ENCODE results near the gene TAC3.

Gene TAC3

DNA sequence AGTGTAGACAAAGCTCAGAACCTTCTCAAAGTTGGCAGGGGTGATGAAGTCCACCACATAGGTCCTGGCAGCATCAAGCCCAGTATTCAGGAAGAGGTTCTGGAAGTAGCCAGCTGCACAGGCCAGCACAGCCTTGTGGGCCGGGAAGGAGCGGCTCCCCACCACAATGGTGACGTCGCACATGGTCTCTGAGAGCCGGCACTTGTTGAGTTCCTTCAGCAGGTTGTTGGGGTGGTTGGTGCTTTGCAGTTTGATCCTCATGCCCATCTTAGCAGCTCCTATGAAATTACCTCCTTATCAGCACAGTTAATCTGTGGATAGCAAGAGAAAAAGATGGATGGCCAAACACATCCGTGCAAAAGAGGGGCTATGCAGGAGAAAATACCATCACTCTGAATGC, 11.7 kb downstream of the TAC3 start:
- no peak for DNase-seq
- H3K9me3 ChIP-seq (ENCODE audit: severe bottlenecking) = no peaks in the 10 kb centered on the region
- H3K27ac ChIP-seq = no peak overlapping the region
- TF ChIP-seq CTCF (IDR thresholded peaks at IDR 0.05; ENCODE audit: low read depth, low read length) = no peak
- no peak overlapping the region for H3K4me3 ChIP-seq (ENCODE audit: low read depth, low read length)
- H3K36me3 ChIP-seq = peaks cover 52% of the 10 kb centered on the region
- H3K27me3 ChIP-seq (ENCODE audit: insufficient read depth, low read depth, severe bottlenecking) = no peaks in the 10 kb centered on the region

DNA sequence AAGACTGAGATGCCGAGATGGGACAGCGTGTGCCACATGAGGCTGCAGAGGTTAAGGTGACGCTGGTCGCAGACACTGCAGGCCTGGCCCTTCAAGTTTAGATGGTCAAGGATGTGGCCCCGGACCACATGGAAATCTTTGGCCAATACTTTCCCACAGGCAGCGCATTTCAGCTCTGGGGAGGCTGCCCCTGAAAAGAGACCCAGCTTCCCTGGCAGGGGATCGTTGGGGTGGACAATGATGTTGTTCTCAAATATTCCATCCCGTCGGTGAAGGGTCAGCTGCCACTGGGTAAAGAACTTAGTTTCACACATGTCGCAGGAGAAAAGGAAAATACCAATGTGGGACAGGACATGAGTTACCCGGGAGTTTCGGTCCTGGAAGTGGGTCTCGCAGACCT, 12.9 kb downstream of the TAC3 start:
- Histone ChIP-seq H3K27ac (no peak overlapping the region), H3K36me3 (peaks cover 58% of the 10 kb centered on the region), H3K27me3 (ENCODE audit: insufficient read depth, low read depth, severe bottlenecking) (no peaks in the 10 kb centered on the region), H3K4me3 (ENCODE audit: low read depth, low read length) (no peak overlapping the region), H3K9me3 (ENCODE audit: severe bottlenecking) (no peaks in the 10 kb centered on the region)
- no peak for DNase-seq
- TF ChIP-seq CTCF (IDR thresholded peaks at IDR 0.05; ENCODE audit: low read depth, low read length) = no peak

DNA sequence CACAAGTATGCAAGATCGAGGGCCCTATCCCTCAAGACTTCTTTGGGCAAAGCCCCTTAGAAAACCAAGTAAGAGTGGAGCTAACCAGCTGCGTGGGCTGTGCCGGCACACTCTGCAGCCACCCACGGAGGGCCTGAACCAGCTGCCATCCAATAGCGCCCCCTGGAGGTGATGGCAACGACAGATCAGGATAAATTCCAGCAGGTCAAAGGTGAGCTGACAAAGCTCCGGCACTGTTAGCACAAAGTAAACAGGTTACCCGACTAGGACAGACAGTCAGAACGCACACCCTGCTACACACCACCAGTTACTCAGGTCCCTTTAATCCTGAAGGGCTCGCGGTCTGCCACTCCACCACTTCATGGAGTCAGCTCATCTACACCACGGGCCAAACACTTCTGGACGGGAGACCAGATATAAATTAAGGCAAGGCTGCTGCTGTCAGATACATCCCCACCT, 14.9 kb downstream of the TAC3 start:
- no peak overlapping the region for H3K27ac ChIP-seq
- H3K9me3 ChIP-seq (ENCODE audit: severe bottlenecking) = no peaks in the 10 kb centered on the region
- peak; percentile 82 for TF ChIP-seq CTCF (IDR thresholded peaks at IDR 0.05; ENCODE audit: low read depth, low read length)
- peak; percentile 74 for DNase-seq
- H3K27me3 ChIP-seq (ENCODE audit: insufficient read depth, low read depth, severe bottlenecking) = no peaks in the 10 kb centered on the region
- no peak overlapping the region for H3K4me3 ChIP-seq (ENCODE audit: low read depth, low read length)
- peaks cover 58% of the 10 kb centered on the region for H3K36me3 ChIP-seq

- DNase-seq = no peak
- no peak for TF ChIP-seq CTCF (IDR thresholded peaks at IDR 0.05; ENCODE audit: low read depth, low read length)
- Histone ChIP-seq H3K9me3 (ENCODE audit: severe bottlenecking) (no peaks in the 10 kb centered on the region), H3K36me3 (peaks cover 58% of the 10 kb centered on the region), H3K4me3 (ENCODE audit: low read depth, low read length) (no peak overlapping the region), H3K27me3 (ENCODE audit: insufficient read depth, low read depth, severe bottlenecking) (no peaks in the 10 kb centered on the region), H3K27ac (no peak overlapping the region)
Observed at GRCh38 chr12:57000393-57000792, 15.9 kb downstream of the TAC3 start.

DNA sequence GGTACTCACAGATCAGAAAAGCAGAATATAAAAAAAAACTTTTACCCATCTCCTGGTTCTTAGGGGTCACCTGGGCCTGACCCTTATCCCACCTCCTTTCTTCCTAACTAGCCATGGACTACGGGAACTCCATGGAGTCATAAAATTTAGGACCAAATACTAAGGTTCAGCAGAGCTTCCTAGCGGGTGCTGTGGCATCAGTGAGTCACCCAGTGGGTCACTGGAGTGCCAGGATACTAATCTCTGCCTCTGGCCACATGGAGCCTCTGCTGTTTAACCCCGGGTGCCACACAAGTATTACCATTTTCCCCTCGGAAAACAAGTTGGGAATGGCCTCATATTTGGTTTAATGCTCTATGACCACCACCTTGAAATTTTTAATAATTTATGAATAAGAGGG, 16.9 kb downstream of the TAC3 start:
- Histone ChIP-seq H3K36me3 (peaks cover 53% of the 10 kb centered on the region), H3K27ac (no peak overlapping the region), H3K4me3 (ENCODE audit: low read depth, low read length) (no peak overlapping the region), H3K9me3 (ENCODE audit: severe bottlenecking) (no peaks in the 10 kb centered on the region), H3K27me3 (ENCODE audit: insufficient read depth, low read depth, severe bottlenecking) (no peaks in the 10 kb centered on the region)
- TF ChIP-seq CTCF (IDR thresholded peaks at IDR 0.05; ENCODE audit: low read depth, low read length) = no peak
- no peak for DNase-seq

- Histone ChIP-seq H3K27ac (no peak overlapping the region), H3K36me3 (peaks cover 49% of the 10 kb centered on the region), H3K27me3 (ENCODE audit: insufficient read depth, low read depth, severe bottlenecking) (no peaks in the 10 kb centered on the region), H3K9me3 (ENCODE audit: severe bottlenecking) (no peaks in the 10 kb centered on the region), H3K4me3 (ENCODE audit: low read depth, low read length) (no peak overlapping the region)
- no peak for DNase-seq
- TF ChIP-seq CTCF (IDR thresholded peaks at IDR 0.05; ENCODE audit: low read depth, low read length) = no peak
Observed at GRCh38 chr12:56998981-56999380, 17.3 kb downstream of the TAC3 start.
